ENCODE measurements around the gene NSD1. TPM values are rescaled to one million over a fixed set of nuclear protein-coding genes. Genes with fewer than 3 reads are reported as not detected.

Gene NSD1
- total RNA-seq, 1 donor: 53.2 TPM

DNA sequence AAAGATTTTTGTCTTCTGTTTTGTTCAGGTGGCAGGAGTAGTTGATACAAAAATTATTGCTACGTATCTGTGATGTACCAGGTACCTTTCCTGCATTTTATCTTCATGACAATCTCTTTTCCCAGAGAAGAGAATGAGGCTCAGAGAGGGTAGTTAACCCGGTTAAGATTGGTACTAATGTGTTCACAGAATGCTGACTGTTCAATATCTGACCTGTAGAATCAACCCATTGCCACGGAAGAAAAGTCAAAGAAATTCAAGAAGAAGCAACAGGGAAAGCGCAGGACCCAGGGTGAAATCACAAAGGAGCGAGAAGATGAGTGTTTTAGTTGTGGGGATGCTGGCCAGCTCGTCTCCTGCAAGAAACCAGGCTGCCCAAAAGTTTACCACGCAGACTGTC lies 158.2 kb downstream of the NSD1 start:
- H3K27me3 ChIP-seq (ENCODE audit: insufficient read depth, low read length): no peaks in the 10 kb centered on the region
- peaks cover 2% of the 10 kb centered on the region for H4K20me1 ChIP-seq (ENCODE audit: insufficient read depth, low read length)
- peaks cover 77% of the 10 kb centered on the region for H3K36me3 ChIP-seq (ENCODE audit: insufficient read depth, low read length)
- no peak for DNase-seq (ENCODE audit: insufficient read length, low spot score, missing footprints)
- no peaks in the 10 kb centered on the region for H3K4me1 ChIP-seq (ENCODE audit: insufficient read depth, low read length)
- no peak overlapping the region for H3K4me3 ChIP-seq (ENCODE audit: insufficient read depth, low read length)
- no peak overlapping the region for H3K4me2 ChIP-seq (ENCODE audit: insufficient read depth, low read length)
- no peaks in the 10 kb centered on the region for H3K79me2 ChIP-seq (ENCODE audit: insufficient read depth, low read length)
- TF ChIP-seq, protein P1, sequence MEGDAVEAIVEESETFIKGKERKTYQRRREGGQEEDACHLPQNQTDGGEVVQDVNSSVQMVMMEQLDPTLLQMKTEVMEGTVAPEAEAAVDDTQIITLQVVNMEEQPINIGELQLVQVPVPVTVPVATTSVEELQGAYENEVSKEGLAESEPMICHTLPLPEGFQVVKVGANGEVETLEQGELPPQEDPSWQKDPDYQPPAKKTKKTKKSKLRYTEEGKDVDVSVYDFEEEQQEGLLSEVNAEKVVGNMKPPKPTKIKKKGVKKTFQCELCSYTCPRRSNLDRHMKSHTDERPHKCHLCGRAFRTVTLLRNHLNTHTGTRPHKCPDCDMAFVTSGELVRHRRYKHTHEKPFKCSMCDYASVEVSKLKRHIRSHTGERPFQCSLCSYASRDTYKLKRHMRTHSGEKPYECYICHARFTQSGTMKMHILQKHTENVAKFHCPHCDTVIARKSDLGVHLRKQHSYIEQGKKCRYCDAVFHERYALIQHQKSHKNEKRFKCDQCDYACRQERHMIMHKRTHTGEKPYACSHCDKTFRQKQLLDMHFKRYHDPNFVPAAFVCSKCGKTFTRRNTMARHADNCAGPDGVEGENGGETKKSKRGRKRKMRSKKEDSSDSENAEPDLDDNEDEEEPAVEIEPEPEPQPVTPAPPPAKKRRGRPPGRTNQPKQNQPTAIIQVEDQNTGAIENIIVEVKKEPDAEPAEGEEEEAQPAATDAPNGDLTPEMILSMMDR (IDR thresholded peaks at IDR 0.05; ENCODE audit: extremely low read depth, low read depth, low read length): no peak
- H2AFZ ChIP-seq (ENCODE audit: low read length): no peak overlapping the region
- no peaks in the 10 kb centered on the region for H3K9me3 ChIP-seq (ENCODE audit: low read depth, low read length)
- no peak overlapping the region for H3K27ac ChIP-seq (ENCODE audit: low read depth, low read length)

DNA sequence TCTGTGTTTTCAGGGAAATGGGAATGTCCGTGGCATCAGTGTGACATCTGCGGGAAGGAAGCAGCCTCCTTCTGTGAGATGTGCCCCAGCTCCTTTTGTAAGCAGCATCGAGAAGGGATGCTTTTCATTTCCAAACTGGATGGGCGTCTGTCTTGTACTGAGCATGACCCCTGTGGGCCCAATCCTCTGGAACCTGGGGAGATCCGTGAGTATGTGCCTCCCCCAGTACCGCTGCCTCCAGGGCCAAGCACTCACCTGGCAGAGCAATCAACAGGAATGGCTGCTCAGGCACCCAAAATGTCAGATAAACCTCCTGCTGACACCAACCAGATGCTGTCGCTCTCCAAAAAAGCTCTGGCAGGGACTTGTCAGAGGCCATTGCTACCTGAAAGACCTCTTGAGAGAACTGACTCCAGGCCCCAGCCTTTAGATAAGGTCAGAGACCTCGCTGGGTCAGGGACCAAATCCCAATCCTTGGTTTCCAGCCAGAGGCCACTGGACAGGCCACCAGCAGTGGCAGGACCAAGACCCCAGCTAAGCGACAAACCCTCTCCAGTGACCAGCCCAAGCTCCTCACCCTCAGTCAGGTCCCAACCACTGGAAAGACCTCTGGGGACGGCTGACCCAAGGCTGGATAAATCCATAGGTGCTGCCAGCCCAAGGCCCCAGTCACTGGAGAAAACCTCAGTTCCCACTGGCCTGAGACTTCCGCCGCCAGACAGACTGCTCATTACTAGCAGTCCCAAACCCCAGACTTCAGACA lies 160.4 kb downstream of the NSD1 start:
- H3K4me3 ChIP-seq (ENCODE audit: insufficient read depth, low read length): no peak overlapping the region
- no peak for DNase-seq (ENCODE audit: insufficient read length, low spot score, missing footprints)
- peaks cover 78% of the 10 kb centered on the region for H3K36me3 ChIP-seq (ENCODE audit: insufficient read depth, low read length)
- no peaks in the 10 kb centered on the region for H3K79me2 ChIP-seq (ENCODE audit: insufficient read depth, low read length)
- TF ChIP-seq, protein P1 (IDR thresholded peaks at IDR 0.05; ENCODE audit: extremely low read depth, low read depth, low read length): no peak
- no peak overlapping the region for H3K27ac ChIP-seq (ENCODE audit: low read depth, low read length)
- H3K4me2 ChIP-seq (ENCODE audit: insufficient read depth, low read length): no peak overlapping the region
- H3K27me3 ChIP-seq (ENCODE audit: insufficient read depth, low read length): no peaks in the 10 kb centered on the region
- H2AFZ ChIP-seq (ENCODE audit: low read length): no peak overlapping the region
- no peaks in the 10 kb centered on the region for H3K9me3 ChIP-seq (ENCODE audit: low read depth, low read length)
- H3K4me1 ChIP-seq (ENCODE audit: insufficient read depth, low read length): no peaks in the 10 kb centered on the region
- peaks cover 2% of the 10 kb centered on the region for H4K20me1 ChIP-seq (ENCODE audit: insufficient read depth, low read length)

DNA sequence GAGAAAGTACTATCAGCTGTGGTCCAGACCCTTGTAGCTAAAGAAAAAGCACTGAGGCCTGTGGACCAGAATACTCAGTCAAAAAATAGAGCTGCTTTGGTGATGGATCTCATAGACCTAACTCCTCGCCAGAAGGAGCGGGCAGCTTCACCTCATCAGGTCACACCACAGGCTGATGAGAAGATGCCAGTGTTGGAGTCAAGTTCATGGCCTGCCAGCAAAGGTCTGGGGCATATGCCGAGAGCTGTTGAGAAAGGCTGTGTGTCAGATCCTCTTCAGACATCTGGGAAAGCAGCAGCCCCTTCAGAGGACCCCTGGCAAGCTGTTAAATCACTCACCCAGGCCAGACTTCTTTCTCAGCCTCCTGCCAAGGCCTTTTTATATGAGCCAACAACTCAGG lies 161.1 kb downstream of the NSD1 start:
- DNase-seq (ENCODE audit: insufficient read length, low spot score, missing footprints): no peak
- TF ChIP-seq, protein P1 (IDR thresholded peaks at IDR 0.05; ENCODE audit: extremely low read depth, low read depth, low read length): no peak

DNA sequence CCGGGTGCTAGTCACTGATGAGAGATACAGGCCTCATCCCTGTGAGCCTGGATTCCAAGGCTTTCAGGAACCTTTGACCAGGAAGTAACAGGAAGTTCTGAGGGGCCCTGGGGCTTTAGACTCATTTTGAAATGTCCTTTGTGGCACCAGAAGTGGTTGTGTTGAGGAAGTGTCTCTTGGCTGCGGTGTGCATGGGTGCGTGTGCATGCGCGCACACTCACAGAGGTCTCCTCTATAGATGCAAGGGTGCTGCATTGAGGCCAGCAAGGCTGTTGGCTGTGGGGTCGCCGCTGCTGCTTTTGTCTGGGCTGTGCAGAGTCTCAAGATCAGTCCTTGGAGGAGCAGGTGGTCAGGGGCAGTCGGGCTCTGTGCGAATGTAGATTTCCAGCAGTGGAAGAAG lies 162.4 kb downstream of the NSD1 start:
- H3K79me2 ChIP-seq (ENCODE audit: insufficient read depth, low read length): peaks cover 4% of the 10 kb centered on the region
- no peak overlapping the region for H3K4me2 ChIP-seq (ENCODE audit: insufficient read depth, low read length)
- H2AFZ ChIP-seq (ENCODE audit: low read length): no peak overlapping the region
- H3K9me3 ChIP-seq (ENCODE audit: low read depth, low read length): no peaks in the 10 kb centered on the region
- no peak for DNase-seq (ENCODE audit: insufficient read length, low spot score, missing footprints)
- TF ChIP-seq, protein P1 (IDR thresholded peaks at IDR 0.05; ENCODE audit: extremely low read depth, low read depth, low read length): no peak
- H3K36me3 ChIP-seq (ENCODE audit: insufficient read depth, low read length): peaks cover 76% of the 10 kb centered on the region
- H3K4me1 ChIP-seq (ENCODE audit: insufficient read depth, low read length): no peaks in the 10 kb centered on the region
- no peaks in the 10 kb centered on the region for H3K27me3 ChIP-seq (ENCODE audit: insufficient read depth, low read length)
- H3K27ac ChIP-seq (ENCODE audit: low read depth, low read length): no peak overlapping the region
- H4K20me1 ChIP-seq (ENCODE audit: insufficient read depth, low read length): peaks cover 2% of the 10 kb centered on the region
- H3K4me3 ChIP-seq (ENCODE audit: insufficient read depth, low read length): no peak overlapping the region

More for the DNA sequence above, 161.1 kb downstream of the NSD1 start:
- Histone ChIP-seq H3K9me3 (ENCODE audit: low read depth, low read length) (no peaks in the 10 kb centered on the region), H3K27me3 (ENCODE audit: insufficient read depth, low read length) (no peaks in the 10 kb centered on the region), H3K4me1 (ENCODE audit: insufficient read depth, low read length) (no peaks in the 10 kb centered on the region), H3K79me2 (ENCODE audit: insufficient read depth, low read length) (peaks cover 3% of the 10 kb centered on the region), H3K4me3 (ENCODE audit: insufficient read depth, low read length) (no peak overlapping the region), H3K4me2 (ENCODE audit: insufficient read depth, low read length) (no peak overlapping the region), H3K36me3 (ENCODE audit: insufficient read depth, low read length) (peaks cover 73% of the 10 kb centered on the region), H4K20me1 (ENCODE audit: insufficient read depth, low read length) (peaks cover 2% of the 10 kb centered on the region), H3K27ac (ENCODE audit: low read depth, low read length) (no peak overlapping the region), H2AFZ (ENCODE audit: low read length) (no peak overlapping the region)

All from osteoblast (primary cell).